ENCODE measurements around the gene ZFP69B.

Gene ZFP69B

GRCh38 chr1:40405812-40406211 lies 44.5 kb upstream of the ZFP69B start:
- no peak overlapping the region for H3K23ac ChIP-seq (ENCODE audit: low read depth, low read length, poor library complexity)
- no peak overlapping the region for H3K4ac ChIP-seq (ENCODE audit: low read length)
- no peak overlapping the region for H4K91ac ChIP-seq (ENCODE audit: low read depth, low read length, poor library complexity)
- no peak overlapping the region for H3K9ac ChIP-seq (ENCODE audit: low read depth, low read length, poor library complexity)
- H3K4me3 ChIP-seq (ENCODE audit: low read length in 2 of 2), result no peak overlapping the region
- no peak overlapping the region for H2AK5ac ChIP-seq (ENCODE audit: low read depth, low read length)
- H4K8ac ChIP-seq (ENCODE audit: low read depth, low read length), result no peak overlapping the region
- H3K14ac ChIP-seq (ENCODE audit: low read length), result no peak overlapping the region
- no peaks in the 10 kb centered on the region for H3K27me3 ChIP-seq (ENCODE audit: control insufficient read depth in 3 of 3, insufficient read depth in 3 of 3, low read depth in 1 of 3, low read length in 3 of 3)
- no peak overlapping the region for H2BK12ac ChIP-seq (ENCODE audit: low read length)
- peaks cover 0 to 24% of the 10 kb centered on the region in 2 donors for H3K36me3 ChIP-seq (replicated peaks in 1 of 2; ENCODE audit: control insufficient read depth in 2 of 2, insufficient read depth in 2 of 2, low read length in 2 of 2)
- no peak overlapping the region for H3K27ac ChIP-seq (replicated peaks; ENCODE audit: low read length)
- H3K9me3 ChIP-seq (replicated peaks in 1 of 2; ENCODE audit: control insufficient read depth in 2 of 2, insufficient read depth in 1 of 2, low read depth in 1 of 2, low read length in 2 of 2), result no peaks in the 10 kb centered on the region
- H2BK15ac ChIP-seq (ENCODE audit: low read length), result no peak overlapping the region
- H2BK5ac ChIP-seq (ENCODE audit: low read length), result no peak overlapping the region
- no peaks in the 10 kb centered on the region for H3K4me1 ChIP-seq (ENCODE audit: control insufficient read depth in 2 of 2, insufficient read depth in 1 of 2, low read depth in 1 of 2, low read length in 2 of 2)
- no peak overlapping the region for H3K4me2 ChIP-seq (ENCODE audit: insufficient read depth, low read length, poor library complexity, severe bottlenecking)
- no peak overlapping the region for H2AFZ ChIP-seq (ENCODE audit: low read length)
- peaks cover 1% of the 10 kb centered on the region for H3K79me1 ChIP-seq (ENCODE audit: low read depth, low read length)
- DNase-seq (ENCODE audit: low spot score), result no peak
- H2BK120ac ChIP-seq (ENCODE audit: low read depth, low read length), result no peak overlapping the region
- no CpG with 5 or more reads among the region's 4 CpGs for WGBS, 2 donors (ENCODE audit: extremely low coverage in 2 of 2, insufficient read length in 2 of 2, insufficient replicate concordance in 1 of 2)
- no peak overlapping the region for H3K18ac ChIP-seq (ENCODE audit: low read length)

DNA sequence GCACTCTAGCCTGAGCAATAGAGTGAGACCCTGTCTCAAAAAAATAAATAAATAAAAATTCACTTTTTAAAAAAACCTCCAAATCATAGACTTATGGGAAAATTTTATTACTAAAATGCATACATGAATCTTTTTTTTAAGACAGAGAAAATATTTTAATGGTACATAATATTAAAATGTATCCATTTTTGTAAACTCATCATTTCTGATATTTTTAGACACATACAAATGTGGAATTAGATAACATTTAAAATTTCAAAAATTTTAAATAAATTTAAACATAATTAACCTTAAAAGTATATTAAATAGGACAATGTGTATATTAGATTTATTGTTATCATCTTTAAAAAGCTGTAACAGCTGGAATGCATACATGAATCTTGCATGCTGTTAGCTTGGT lies 42.8 kb upstream of the ZFP69B start:
- Histone ChIP-seq H3K4ac (ENCODE audit: low read length) (no peak overlapping the region), H3K14ac (ENCODE audit: low read length) (no peak overlapping the region), H3K4me1 (ENCODE audit: control insufficient read depth in 2 of 2, insufficient read depth in 1 of 2, low read depth in 1 of 2, low read length in 2 of 2) (no peaks in the 10 kb centered on the region), H4K8ac (ENCODE audit: low read depth, low read length) (no peak overlapping the region), H2AK5ac (ENCODE audit: low read depth, low read length) (no peak overlapping the region), H2BK5ac (ENCODE audit: low read length) (no peak overlapping the region), H3K27me3 (ENCODE audit: control insufficient read depth in 3 of 3, insufficient read depth in 3 of 3, low read depth in 1 of 3, low read length in 3 of 3) (no peaks in the 10 kb centered on the region), H2BK15ac (ENCODE audit: low read length) (no peak overlapping the region), H3K9ac (ENCODE audit: low read depth, low read length, poor library complexity) (no peak overlapping the region), H3K9me3 (replicated peaks in 1 of 2; ENCODE audit: control insufficient read depth in 2 of 2, insufficient read depth in 1 of 2, low read depth in 1 of 2, low read length in 2 of 2) (no peaks in the 10 kb centered on the region), H2AFZ (ENCODE audit: low read length) (no peak overlapping the region), H3K4me2 (ENCODE audit: insufficient read depth, low read length, poor library complexity, severe bottlenecking) (no peak overlapping the region), H4K91ac (ENCODE audit: low read depth, low read length, poor library complexity) (no peak overlapping the region), H3K18ac (ENCODE audit: low read length) (no peak overlapping the region), H3K23ac (ENCODE audit: low read depth, low read length, poor library complexity) (no peak overlapping the region), H2BK120ac (ENCODE audit: low read depth, low read length) (no peak overlapping the region), H3K36me3 (replicated peaks in 1 of 2; ENCODE audit: control insufficient read depth in 2 of 2, insufficient read depth in 2 of 2, low read length in 2 of 2) (peaks cover 0 to 26% of the 10 kb centered on the region in 2 donors), H3K4me3 (ENCODE audit: low read length in 2 of 2) (no peak overlapping the region), H2BK12ac (ENCODE audit: low read length) (no peak overlapping the region), H3K27ac (replicated peaks; ENCODE audit: low read length) (no peak overlapping the region), H3K79me1 (ENCODE audit: low read depth, low read length) (peaks cover 1% of the 10 kb centered on the region)
- DNase-seq (ENCODE audit: low spot score), result no peak

DNA sequence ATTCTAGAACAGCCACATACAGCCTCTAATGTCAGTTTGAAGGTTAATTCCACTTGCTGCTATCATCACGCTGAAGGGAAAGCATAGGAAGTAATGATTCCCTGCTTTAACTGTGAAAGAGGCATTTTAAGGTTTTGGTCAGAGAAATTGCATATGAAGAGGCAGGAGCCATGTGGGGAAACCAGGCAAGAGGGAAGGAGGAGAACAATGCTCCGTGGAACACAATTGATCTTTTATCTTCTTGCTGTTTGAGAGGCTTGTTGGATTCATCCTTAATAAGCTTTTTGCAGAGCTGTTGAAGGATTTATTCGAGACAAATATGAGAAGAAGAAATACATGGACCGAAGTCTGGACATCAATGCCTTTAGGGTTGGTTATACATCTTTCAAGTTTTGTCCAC lies 40.8 kb upstream of the ZFP69B start:
- H4K8ac ChIP-seq (ENCODE audit: low read depth, low read length), result no peak overlapping the region
- H3K27me3 ChIP-seq (ENCODE audit: control insufficient read depth in 3 of 3, insufficient read depth in 3 of 3, low read depth in 1 of 3, low read length in 3 of 3), result no peaks in the 10 kb centered on the region
- H2AK5ac ChIP-seq (ENCODE audit: low read depth, low read length), result no peak overlapping the region
- no peaks in the 10 kb centered on the region for H3K4me1 ChIP-seq (ENCODE audit: control insufficient read depth in 2 of 2, insufficient read depth in 1 of 2, low read depth in 1 of 2, low read length in 2 of 2)
- DNase-seq (ENCODE audit: low spot score), result no peak
- H3K4me3 ChIP-seq (ENCODE audit: low read length in 2 of 2), result no peak overlapping the region
- H2AFZ ChIP-seq (ENCODE audit: low read length), result no peak overlapping the region
- H3K4ac ChIP-seq (ENCODE audit: low read length), result no peak overlapping the region
- H3K79me1 ChIP-seq (ENCODE audit: low read depth, low read length), result peaks cover 1% of the 10 kb centered on the region
- H3K14ac ChIP-seq (ENCODE audit: low read length), result no peak overlapping the region
- no CpG with 5 or more reads among the region's 4 CpGs for WGBS, 2 donors (ENCODE audit: extremely low coverage in 2 of 2, insufficient read length in 2 of 2, insufficient replicate concordance in 1 of 2)
- no peak overlapping the region for H3K4me2 ChIP-seq (ENCODE audit: insufficient read depth, low read length, poor library complexity, severe bottlenecking)
- H3K9me3 ChIP-seq (replicated peaks in 1 of 2; ENCODE audit: control insufficient read depth in 2 of 2, insufficient read depth in 1 of 2, low read depth in 1 of 2, low read length in 2 of 2), result no peaks in the 10 kb centered on the region
- no peak overlapping the region for H3K23ac ChIP-seq (ENCODE audit: low read depth, low read length, poor library complexity)
- H2BK15ac ChIP-seq (ENCODE audit: low read length), result no peak overlapping the region
- no peak overlapping the region for H4K91ac ChIP-seq (ENCODE audit: low read depth, low read length, poor library complexity)
- H2BK5ac ChIP-seq (ENCODE audit: low read length), result no peak overlapping the region
- no peak overlapping the region for H3K18ac ChIP-seq (ENCODE audit: low read length)
- no peak overlapping the region for H2BK120ac ChIP-seq (ENCODE audit: low read depth, low read length)
- no peak overlapping the region for H2BK12ac ChIP-seq (ENCODE audit: low read length)
- H3K36me3 ChIP-seq (replicated peaks in 1 of 2; ENCODE audit: control insufficient read depth in 2 of 2, insufficient read depth in 2 of 2, low read length in 2 of 2), result peaks cover 2 to 46% of the 10 kb centered on the region in 2 donors
- no peak overlapping the region for H3K27ac ChIP-seq (replicated peaks; ENCODE audit: low read length)
- no peak overlapping the region for H3K9ac ChIP-seq (ENCODE audit: low read depth, low read length, poor library complexity)

- Histone ChIP-seq H3K79me1 (ENCODE audit: low read depth, low read length) (no peaks in the 10 kb centered on the region), H3K9ac (ENCODE audit: low read depth, low read length, poor library complexity) (no peak overlapping the region), H3K4me3 (ENCODE audit: low read length in 2 of 2) (no peak overlapping the region), H2AK5ac (ENCODE audit: low read depth, low read length) (no peak overlapping the region), H2BK15ac (ENCODE audit: low read length) (no peak overlapping the region), H3K23ac (ENCODE audit: low read depth, low read length, poor library complexity) (no peak overlapping the region), H3K9me3 (replicated peaks in 1 of 2; ENCODE audit: control insufficient read depth in 2 of 2, insufficient read depth in 1 of 2, low read depth in 1 of 2, low read length in 2 of 2) (no peaks in the 10 kb centered on the region), H3K27me3 (ENCODE audit: control insufficient read depth in 3 of 3, insufficient read depth in 3 of 3, low read depth in 1 of 3, low read length in 3 of 3) (no peaks in the 10 kb centered on the region), H3K4me1 (ENCODE audit: control insufficient read depth in 2 of 2, insufficient read depth in 1 of 2, low read depth in 1 of 2, low read length in 2 of 2) (no peaks in the 10 kb centered on the region), H2BK120ac (ENCODE audit: low read depth, low read length) (no peak overlapping the region), H2AFZ (ENCODE audit: low read length) (no peak overlapping the region), H3K36me3 (replicated peaks in 1 of 2; ENCODE audit: control insufficient read depth in 2 of 2, insufficient read depth in 2 of 2, low read length in 2 of 2) (peaks cover 2 to 62% of the 10 kb centered on the region in 2 donors), H3K4me2 (ENCODE audit: insufficient read depth, low read length, poor library complexity, severe bottlenecking) (no peak overlapping the region), H2BK12ac (ENCODE audit: low read length) (no peak overlapping the region), H3K27ac (replicated peaks; ENCODE audit: low read length) (no peak overlapping the region), H4K91ac (ENCODE audit: low read depth, low read length, poor library complexity) (no peak overlapping the region), H2BK5ac (ENCODE audit: low read length) (no peak overlapping the region), H3K4ac (ENCODE audit: low read length) (no peak overlapping the region), H3K18ac (ENCODE audit: low read length) (no peak overlapping the region), H4K8ac (ENCODE audit: low read depth, low read length) (no peak overlapping the region), H3K14ac (ENCODE audit: low read length) (no peak overlapping the region)
- no CpG with 5 or more reads among the region's 5 CpGs for WGBS, 2 donors (ENCODE audit: extremely low coverage in 2 of 2, insufficient read length in 2 of 2, insufficient replicate concordance in 1 of 2)
- DNase-seq (ENCODE audit: low spot score), result no peak
These were observed 39.0 kb upstream of the ZFP69B start for GRCh38 chr1:40411294-40411693.
